Measurements from ENCODE around the gene NAPSA.
A peak's percentile ranks its signal among the peaks of the same experiment; 100 is the strongest.
"Not testable (repeated sequence)": the region's sequence is repeated elsewhere in the genome, so short reads cannot be mapped to it uniquely, and the experiment has no call there.

The NAPSA gene

GRCh38 chr19:50365434-50366306 is at the start of gene NAPSA:
NAPSA (minus strand) TSS chr19:50365639; CDS start chr19:50365621, 18 bp downstream.
- no peak for DNase-seq

- no peak for DNase-seq
These were observed 48.1 kb upstream of the NAPSA start for GRCh38 chr19:50413531-50413930.

DNA sequence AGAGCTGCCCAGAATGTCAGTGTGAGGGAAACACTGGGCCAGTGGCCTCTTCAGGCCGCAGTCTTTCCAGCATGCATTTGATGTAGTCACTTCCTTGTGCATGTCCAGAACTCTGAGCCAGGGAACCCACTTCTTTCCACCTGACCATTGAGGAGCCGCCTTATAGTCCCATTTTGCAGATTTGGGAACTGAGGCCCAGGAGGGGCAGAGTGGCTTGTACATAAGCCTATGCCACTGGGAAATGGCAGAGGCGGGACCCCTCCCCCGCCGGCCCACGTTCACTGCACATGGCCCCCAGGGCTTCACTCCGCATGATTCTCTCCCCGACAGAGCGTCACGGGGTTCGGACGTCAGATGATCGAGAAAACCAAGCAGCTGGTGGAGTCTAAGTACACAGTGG is 47.7 kb upstream of the NAPSA start:
- no peak for DNase-seq

GRCh38 chr19:50412419-50412818 is 47.0 kb upstream of the NAPSA start:
- no peak for DNase-seq

GRCh38 chr19:50410109-50410508 is 44.7 kb upstream of the NAPSA start:
- DNase-seq, result no peak

- DNase-seq, result no peak
These were observed 43.9 kb upstream of the NAPSA start for GRCh38 chr19:50409347-50409746.

- no peak for DNase-seq
These were observed 41.4 kb upstream of the NAPSA start for GRCh38 chr19:50406829-50407228.

DNA sequence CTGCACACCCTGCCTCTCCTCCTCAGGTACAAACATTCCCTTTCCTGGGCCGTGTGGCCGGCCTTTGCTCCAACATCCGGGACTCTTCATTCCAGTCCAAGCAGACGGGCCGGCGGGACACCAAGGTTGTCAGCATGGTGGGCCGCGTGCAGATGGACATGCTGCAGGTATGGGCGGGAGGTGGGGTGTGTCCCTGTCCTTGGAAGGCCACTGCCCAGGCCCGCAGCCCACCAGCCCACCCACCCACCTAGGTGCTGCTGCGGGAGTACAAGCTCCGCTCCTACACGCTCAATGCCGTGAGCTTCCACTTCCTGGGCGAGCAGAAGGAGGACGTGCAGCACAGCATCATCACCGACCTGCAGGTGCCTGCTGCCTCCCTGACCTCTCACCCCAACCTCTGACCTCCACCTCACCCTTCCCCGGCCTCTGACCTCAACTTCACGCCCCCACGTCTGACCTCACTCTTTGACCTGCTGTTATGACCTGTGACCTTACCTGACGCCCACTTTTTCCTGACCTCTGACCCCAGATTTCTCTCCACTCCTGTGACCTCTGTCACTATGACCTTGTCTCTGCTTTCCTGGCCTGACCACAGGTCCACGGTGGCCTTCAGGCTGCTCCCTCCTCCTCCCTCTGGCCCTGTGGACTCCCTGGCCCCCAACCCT is 40.8 kb upstream of the NAPSA start:
- DNase-seq, result no peak

GRCh38 chr19:50402544-50403301 is 37.3 kb upstream of the NAPSA start:
- DNase-seq, result no peak

DNA sequence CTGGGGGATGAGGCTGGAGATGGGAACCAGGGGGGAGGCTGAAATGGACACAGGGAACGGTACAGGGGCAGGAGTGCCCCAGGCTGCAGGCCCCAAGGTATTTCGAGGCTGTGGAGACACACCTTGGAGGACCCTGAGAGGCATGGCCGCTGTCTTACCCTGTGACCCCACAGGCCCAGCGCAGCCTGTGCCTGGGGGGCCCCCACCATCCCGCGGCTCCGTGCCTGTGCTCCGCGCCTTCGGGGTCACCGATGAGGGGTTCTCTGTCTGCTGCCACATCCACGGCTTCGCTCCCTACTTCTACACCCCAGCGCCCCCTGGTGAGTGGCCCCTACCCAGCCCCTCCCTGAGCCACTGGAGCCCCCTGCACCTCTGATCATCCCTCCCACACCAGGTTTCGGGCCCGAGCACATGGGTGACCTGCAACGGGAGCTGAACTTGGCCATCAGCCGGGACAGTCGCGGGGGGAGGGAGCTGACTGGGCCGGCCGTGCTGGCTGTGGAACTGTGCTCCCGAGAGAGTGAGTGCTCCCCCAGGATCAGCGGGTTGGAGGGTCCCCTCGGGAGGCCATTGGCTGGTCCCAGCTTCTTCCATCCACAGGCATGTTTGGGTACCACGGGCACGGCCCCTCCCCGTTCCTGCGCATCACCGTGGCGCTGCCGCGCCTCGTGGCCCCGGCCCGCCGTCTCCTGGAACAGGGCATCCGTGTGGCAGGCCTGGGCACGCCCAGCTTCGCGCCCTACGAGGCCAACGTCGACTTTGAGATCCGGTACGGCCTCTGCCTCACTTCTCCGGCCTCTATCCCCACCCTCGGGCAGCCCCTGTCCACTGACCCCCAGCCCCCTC is 36.4 kb upstream of the NAPSA start:
- no peak for DNase-seq

DNA sequence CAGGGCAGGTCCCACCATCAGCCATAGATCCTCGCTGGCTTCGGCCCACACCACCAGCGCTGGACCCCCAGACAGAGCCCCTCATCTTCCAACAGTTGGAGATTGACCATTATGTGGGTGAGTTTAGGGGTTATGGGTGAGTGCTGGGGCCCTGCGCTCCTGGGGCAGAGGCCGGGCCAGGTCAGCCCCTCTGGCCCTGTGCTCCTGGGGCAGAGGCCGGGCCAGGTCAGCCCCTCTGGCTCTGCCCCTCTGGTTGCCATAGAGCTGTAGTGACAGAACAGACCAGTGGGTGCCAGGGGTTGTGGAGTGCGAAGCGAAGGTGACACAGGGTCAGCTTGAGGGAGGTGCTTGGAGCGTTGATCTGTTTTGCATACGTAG is 33.9 kb upstream of the NAPSA start:
- DNase-seq, result no peak

GRCh38 chr19:50398675-50399367 is 33.4 kb upstream of the NAPSA start:
- DNase-seq, result no peak

DNA sequence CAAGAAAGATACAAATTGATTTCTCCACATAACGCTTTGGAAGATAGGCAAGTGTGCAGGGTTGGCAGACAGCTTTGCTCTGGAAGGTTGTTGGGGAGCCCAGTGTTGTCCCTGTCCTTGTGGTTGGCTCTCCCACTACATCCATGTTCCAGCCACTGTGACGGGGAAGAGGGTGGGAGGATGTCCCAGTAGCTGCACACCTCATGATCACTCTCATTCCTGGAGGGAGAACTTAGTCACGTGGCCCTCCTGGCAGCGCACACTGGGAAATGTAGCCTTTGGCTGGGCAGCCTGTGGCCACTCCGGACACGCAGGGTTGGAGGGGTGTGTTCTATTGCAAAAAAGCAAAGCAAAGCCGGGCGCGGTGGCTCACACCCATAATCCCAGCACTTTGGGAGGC is 28.6 kb upstream of the NAPSA start:
- no peak for DNase-seq

- DNase-seq, result no peak
These were observed 28.1 kb upstream of the NAPSA start for GRCh38 chr19:50393589-50393988.

DNA sequence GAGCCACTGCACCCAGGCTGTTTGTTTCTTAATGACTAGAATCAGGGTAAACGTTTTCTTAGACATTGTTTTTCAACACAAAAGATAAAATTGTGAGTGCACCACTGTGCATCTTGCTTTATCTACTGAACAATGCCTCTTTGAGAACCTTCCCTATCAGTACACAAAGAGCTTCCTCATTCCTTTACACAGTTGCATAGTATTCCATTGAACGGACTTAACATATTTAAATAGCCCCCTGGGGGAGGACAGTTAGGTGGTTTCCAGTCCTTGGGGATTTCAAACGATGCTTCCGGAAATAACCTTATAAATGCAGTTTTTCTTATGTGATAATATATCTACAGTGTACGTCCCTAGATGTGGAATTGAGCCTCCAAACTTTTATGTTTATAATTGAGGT is 27.3 kb upstream of the NAPSA start:
- no peak for DNase-seq

DNA sequence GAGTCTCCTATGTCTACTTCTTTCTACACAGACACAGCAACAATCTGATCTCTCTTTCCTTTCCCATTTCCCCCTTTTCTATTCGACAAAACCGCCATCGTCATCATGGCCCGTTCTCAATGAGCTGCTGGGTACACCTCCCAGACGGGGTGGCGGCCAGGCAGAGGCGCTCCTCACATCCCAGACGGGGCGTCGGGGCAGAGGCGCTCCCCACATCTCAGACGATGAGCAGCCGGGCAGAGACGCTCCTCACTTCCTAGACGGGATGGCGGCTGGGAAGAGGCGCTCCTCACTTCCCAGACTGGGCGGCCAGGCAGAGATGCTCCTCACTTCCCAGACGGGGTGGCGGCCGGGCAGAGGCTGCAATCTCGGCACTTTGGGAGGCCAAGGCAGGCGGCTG is 25.5 kb upstream of the NAPSA start:
- DNase-seq, result not testable (repeated sequence)

DNA sequence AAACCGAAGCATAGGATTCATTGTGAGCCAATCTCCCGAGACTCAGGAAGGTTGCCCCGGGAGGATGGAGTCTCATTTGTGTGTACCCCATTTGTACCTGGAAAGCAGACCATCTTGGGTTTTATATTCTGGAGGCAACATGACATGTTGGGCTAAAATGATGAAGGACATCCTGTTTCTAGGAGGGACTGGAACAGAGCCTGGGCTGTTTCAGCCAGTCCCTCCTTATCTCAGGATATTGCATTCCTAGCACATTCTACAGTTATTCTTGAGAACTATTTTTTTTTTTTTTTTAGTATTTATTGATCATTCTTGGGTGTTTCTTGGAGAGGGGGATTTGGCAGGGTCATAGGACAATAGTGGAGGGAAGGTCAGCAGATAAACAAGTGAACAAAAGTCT is 24.9 kb upstream of the NAPSA start:
- DNase-seq, result not testable (repeated sequence)

DNA sequence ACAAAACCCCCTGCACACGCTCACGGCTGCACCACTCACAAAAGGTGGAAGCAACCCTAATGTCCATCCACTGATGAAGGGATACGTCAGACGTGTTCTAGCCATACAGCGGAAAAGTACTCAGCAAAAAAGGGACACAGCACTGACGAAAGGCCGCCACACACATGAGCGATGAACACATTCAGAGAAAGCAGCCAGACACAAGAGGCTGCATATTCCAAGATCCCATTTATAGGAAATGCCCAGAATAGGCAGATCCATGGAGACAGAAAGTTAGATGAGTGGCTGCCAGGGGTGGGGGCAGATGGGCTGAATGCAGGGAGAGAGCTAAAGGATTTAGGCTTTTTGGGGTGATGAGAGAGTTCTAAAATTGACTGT is 22.4 kb upstream of the NAPSA start:
- no peak for DNase-seq

DNA sequence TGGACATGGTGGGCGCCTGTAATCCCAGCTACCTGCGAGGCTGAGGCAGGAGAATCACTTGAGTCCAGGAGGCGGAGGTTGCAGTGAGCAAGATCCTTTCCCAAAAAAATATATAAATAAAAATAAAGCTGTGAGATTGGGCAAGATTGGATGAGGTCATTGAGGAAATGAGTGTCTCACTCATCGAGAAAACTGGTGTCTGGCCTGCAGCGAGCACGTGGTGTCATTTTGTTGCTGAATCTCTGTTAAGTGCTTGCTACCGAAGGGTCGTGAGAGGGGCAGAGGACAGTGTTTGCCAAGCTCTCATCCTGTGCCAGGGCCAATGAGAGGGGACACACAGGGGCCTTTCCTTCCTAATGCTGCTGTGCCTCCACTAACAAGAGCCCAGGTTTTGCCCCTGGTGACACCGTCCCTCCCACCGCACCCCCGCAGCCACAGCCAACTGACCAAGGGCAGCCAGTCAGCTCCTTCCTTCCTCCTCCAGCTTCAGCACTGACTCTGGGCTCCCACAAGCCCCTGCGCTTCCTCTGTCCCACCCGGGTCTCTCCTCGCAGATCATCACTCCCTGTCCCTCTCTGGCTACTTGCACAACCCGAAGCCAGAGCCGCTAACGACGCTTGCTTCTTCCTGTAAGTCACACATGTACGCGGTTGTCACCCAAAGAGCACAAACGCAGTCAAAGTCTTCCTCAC is 21.9 kb upstream of the NAPSA start:
- no peak for DNase-seq

- peak; percentile 43 for DNase-seq
These were observed 19.5 kb upstream of the NAPSA start for GRCh38 chr19:50384685-50385535.

Measured in NCI-H1436 (cell line).